Measurements from ENCODE around the gene ELOVL4.

The ELOVL4 gene

GRCh38 chr6:79947191-79948186 lies at the start of gene ELOVL4:
Gene ELOVL4, minus strand, starts transcription at chr6:79947553. Its CDS starts 274 bp downstream, at chr6:79947279.
- peak; percentile 69 for DNase-seq (ENCODE audit: low spot score)

GRCh38 chr6:79993911-79994309 lies 46.6 kb upstream of the ELOVL4 start:
- DNase-seq (ENCODE audit: low spot score), result no peak

GRCh38 chr6:79993012-79993910 lies 45.9 kb upstream of the ELOVL4 start:
- DNase-seq (ENCODE audit: low spot score), result no peak

GRCh38 chr6:79989641-79990040 lies 42.3 kb upstream of the ELOVL4 start:
- no peak for DNase-seq (ENCODE audit: low spot score)

- no peak for DNase-seq (ENCODE audit: low spot score)
These were observed 37.8 kb upstream of the ELOVL4 start for GRCh38 chr6:79985128-79985527.

GRCh38 chr6:79984261-79984660 lies 36.9 kb upstream of the ELOVL4 start:
- DNase-seq (ENCODE audit: low spot score), result no peak

- no peak for DNase-seq (ENCODE audit: low spot score)
These were observed 34.3 kb upstream of the ELOVL4 start for GRCh38 chr6:79981652-79982051.

GRCh38 chr6:79971193-79971592 lies 23.8 kb upstream of the ELOVL4 start:
- DNase-seq (ENCODE audit: low spot score), result no peak

GRCh38 chr6:79969784-79970183 lies 22.4 kb upstream of the ELOVL4 start:
- DNase-seq (ENCODE audit: low spot score), result no peak

- DNase-seq (ENCODE audit: low spot score), result no peak
These were observed 19.8 kb upstream of the ELOVL4 start for GRCh38 chr6:79967178-79967577.

GRCh38 chr6:79964607-79965081 lies 17.3 kb upstream of the ELOVL4 start:
- no peak for DNase-seq (ENCODE audit: low spot score)

GRCh38 chr6:79954849-79955248 lies 7.5 kb upstream of the ELOVL4 start:
- no peak for DNase-seq (ENCODE audit: low spot score)

GRCh38 chr6:79949233-79949632 lies 1.9 kb upstream of the ELOVL4 start:
- DNase-seq (ENCODE audit: low spot score), result peak; percentile 52

- peak; percentile 24 for DNase-seq (ENCODE audit: low spot score)
These were observed 822 bp downstream of the ELOVL4 start for GRCh38 chr6:79946272-79947190.

GRCh38 chr6:79943133-79943532 lies 4.2 kb downstream of the ELOVL4 start:
- DNase-seq (ENCODE audit: low spot score), result no peak

- no peak for DNase-seq (ENCODE audit: low spot score)
These were observed 5.7 kb downstream of the ELOVL4 start for GRCh38 chr6:79941489-79942151.

GRCh38 chr6:79928478-79928998 lies 18.8 kb downstream of the ELOVL4 start:
- no peak for DNase-seq (ENCODE audit: low spot score)

GRCh38 chr6:79927758-79928157 lies 19.6 kb downstream of the ELOVL4 start:
- no peak for DNase-seq (ENCODE audit: low spot score)

- no peak for DNase-seq (ENCODE audit: low spot score)
These were observed 24.1 kb downstream of the ELOVL4 start for GRCh38 chr6:79923270-79923669.

GRCh38 chr6:79922018-79922417 lies 25.3 kb downstream of the ELOVL4 start:
- DNase-seq (ENCODE audit: low spot score), result no peak

GRCh38 chr6:79913369-79913768 lies 34.0 kb downstream of the ELOVL4 start:
- DNase-seq (ENCODE audit: low spot score), result no peak
